NOMO-1 treated with DMSO at 0.1 percent for 48 hours (cell line): ENCODE measurements around the gene SAT2.

ENCODE experiments used
- DNase-seq: peaks from one replicate; lab custom pipeline; 2025; ENCODE audit not compliant: unreplicated experiment; lab: John Stamatoyannopoulos, UW

The SAT2 gene

GRCh38 chr17:7576432-7576937, 51.1 kb downstream of the SAT2 start:
- DNase-seq: no peak
